Duodenal mucosa (tissue), 2 donors: Measurements from ENCODE around the gene MRPS25.
"Not testable (repeated sequence)": the region's sequence is repeated elsewhere in the genome, so short reads cannot be mapped to it uniquely, and the experiment has no call there.

Source experiments
- H3K27ac ChIP-seq: one replicate; pipeline ENCODE4 v1.7.0; 2013; ENCODE audit warnings: low read depth, low read length
- H3K27me3 ChIP-seq, 2 donors: one replicate each; pipeline ENCODE4 v1.7.0; 2013; ENCODE audit warnings: low read length in 2 of 2, control low read depth in 1 of 2; ENCODE audit not compliant: insufficient read depth in 2 of 2, control insufficient read depth in 1 of 2
- H3K36me3 ChIP-seq, 2 donors: one replicate each; pipeline ENCODE4 v1.7.0; 2013; ENCODE audit warnings: low read length in 2 of 2, control low read depth in 1 of 2; ENCODE audit not compliant: insufficient read depth in 2 of 2, control insufficient read depth in 1 of 2
- H3K4me1 ChIP-seq, 2 donors: one replicate each; pipeline ENCODE4 v1.7.0; 2013; ENCODE audit warnings: low read length in 2 of 2, control low read depth in 1 of 2; ENCODE audit not compliant: insufficient read depth in 2 of 2, control insufficient read depth in 1 of 2
- H3K4me3 ChIP-seq, 2 donors: one replicate each; pipeline ENCODE4 v1.7.0; 2013; ENCODE audit warnings: low read length in 2 of 2, low read depth in 1 of 2
- H3K9ac ChIP-seq, 2 donors: one replicate each; pipeline ENCODE4 v1.7.0; 2013; ENCODE audit warnings: low read length in 2 of 2, low read depth in 1 of 2
- H3K9me3 ChIP-seq, 2 donors: one replicate each; pipeline ENCODE4 v1.7.0; 2013; ENCODE audit warnings: low read length in 2 of 2, control low read depth in 1 of 2; ENCODE audit not compliant: control insufficient read depth in 1 of 2

Gene MRPS25

GRCh38 chr3:14999182-14999581 is 65.9 kb downstream of the MRPS25 start:
- H3K4me3 ChIP-seq, H3K36me3 ChIP-seq, H3K27ac ChIP-seq: not testable (repeated sequence)

More at GRCh38 chr3:14999182-14999581, 65.9 kb downstream of the MRPS25 start:
- H3K4me1 ChIP-seq, H3K27me3 ChIP-seq, H3K9ac ChIP-seq, H3K9me3 ChIP-seq: not testable (repeated sequence)
